ENCODE data around the gene HIKESHI.

Gene HIKESHI

DNA sequence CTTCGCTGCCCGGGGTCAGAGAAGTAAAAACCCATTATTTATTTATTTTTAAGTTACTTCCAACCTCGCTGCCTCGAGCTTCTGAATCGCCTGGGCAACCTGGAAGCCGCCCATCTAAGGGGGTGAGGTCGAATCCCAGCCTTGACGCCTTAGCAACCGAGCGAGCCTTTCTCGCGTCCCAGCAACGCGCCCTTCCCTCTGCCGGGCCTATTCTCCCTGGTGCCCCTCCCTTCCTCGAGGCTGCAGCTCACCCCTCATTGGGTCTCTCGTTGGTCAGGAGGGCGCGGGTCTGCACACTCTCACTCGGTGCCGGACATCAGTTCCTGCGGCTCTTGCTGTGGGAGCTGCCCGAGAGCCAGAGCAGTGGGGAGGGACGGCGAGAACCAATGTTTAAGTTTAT, 72.5 kb downstream of the HIKESHI start, which contains the start of gene CCDC81:
TSS of gene CCDC81 (plus strand) at position 302 of the 400 bp plus-strand sequence. CDS start 277 bp downstream, outside the sequence.
- DNase-seq (ENCODE audit: low read depth): no peak

GRCh38 chr11:86377972-86378371, 75.9 kb downstream of the HIKESHI start:
- DNase-seq (ENCODE audit: low read depth): no peak

GRCh38 chr11:86380295-86381059, 78.4 kb downstream of the HIKESHI start:
- DNase-seq (ENCODE audit: low read depth): no peak

GRCh38 chr11:86383041-86383955, 81.3 kb downstream of the HIKESHI start:
- no peak for DNase-seq (ENCODE audit: low read depth)

- DNase-seq (ENCODE audit: low read depth): no peak
Observed at GRCh38 chr11:86386283-86386682, 84.2 kb downstream of the HIKESHI start.

DNA sequence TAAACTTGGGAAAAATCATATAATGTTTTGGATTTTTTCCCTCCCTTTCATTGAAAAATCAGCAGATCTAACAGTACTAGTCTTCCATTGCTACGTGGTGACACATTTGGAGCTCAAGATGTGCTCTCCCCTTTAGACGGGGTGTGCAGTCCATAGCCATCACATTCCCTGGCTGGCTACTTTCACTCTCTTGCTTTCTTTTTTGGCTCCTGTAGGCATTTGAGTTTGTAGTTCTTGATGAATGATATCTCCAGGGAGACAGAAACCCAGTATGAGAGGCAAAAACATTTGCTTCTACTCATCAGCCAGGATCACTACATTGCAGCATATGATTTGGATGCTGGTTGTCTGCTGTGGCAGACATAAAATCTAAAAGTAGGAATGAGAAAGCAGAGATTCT, 84.7 kb downstream of the HIKESHI start:
- no peak for DNase-seq (ENCODE audit: low read depth)

DNA sequence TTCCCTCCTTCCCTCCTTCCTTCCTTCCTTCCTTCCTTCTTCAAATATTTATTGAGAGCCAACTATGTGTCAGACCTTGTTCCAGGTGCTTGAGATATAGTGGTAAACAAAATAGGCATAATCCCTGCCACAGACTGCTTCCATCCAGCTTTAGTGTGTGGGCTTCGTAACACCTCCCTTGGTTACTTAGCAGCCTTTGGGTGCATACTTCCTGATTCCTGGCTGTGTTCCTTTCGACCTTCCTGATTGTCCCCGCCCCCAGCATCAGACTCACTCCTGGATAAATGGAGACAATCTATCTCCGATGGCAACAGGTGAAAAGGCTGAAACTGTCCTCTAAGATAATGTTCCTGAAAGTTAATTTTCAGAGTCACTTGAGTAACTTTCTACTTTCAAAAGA, 86.2 kb downstream of the HIKESHI start:
- DNase-seq (ENCODE audit: low read depth): no peak

- no peak for DNase-seq (ENCODE audit: low read depth)
Observed at GRCh38 chr11:86390487-86390886, 88.4 kb downstream of the HIKESHI start.

DNA sequence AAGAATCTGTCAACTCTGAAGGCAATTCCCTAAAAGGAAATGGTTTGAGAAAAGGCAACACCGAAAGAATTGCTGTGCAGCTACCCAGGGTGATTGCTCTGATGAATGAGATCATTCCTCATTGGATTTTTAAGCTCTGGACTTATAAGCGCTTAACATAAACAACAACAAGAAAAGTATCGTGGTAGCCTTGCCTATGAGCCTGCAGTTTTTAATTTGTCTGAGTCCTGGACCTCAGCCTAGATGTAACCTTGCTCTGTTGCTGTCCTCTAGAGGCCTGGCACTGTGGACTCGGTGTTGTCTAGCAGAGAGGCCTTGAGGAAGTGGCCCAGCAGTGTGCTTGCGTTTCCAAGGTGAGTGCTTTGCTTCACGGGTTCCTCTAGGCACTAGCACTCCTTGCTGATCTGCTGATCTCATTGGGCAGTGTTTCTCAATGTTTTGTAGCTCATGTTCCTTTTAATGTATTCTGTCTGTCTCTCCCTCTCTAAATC, 93.1 kb downstream of the HIKESHI start:
- no peak for DNase-seq (ENCODE audit: low read depth)
